DLD1 (cell line): Measurements from ENCODE around the gene ERFE.

Experiments
- in situ Hi-C: cut with HindIII; loops from 2 replicates; pipeline ENCODE4 v1.10.0; 2017; ENCODE audit warnings: low sequenced_read_pairs

The ERFE gene

GRCh38 chr2:238152771-238153688 lies 5.7 kb upstream of the ERFE start:
- in situ Hi-C loops, result no loop called here

- in situ Hi-C loops, result no loop called here
Measured at GRCh38 chr2:238154570-238154969, 4.2 kb upstream of the ERFE start.

GRCh38 chr2:238155051-238155760 lies 3.6 kb upstream of the ERFE start:
- in situ Hi-C loops, result no loop called here

GRCh38 chr2:238155761-238156694 lies 2.7 kb upstream of the ERFE start:
- in situ Hi-C loops, result no loop called here

GRCh38 chr2:238157506-238158017 lies 1.2 kb upstream of the ERFE start:
- in situ Hi-C loops, result no loop called here

- in situ Hi-C loops, result no loop called here
Measured at GRCh38 chr2:238158018-238158508, 707 bp upstream of the ERFE start.

GRCh38 chr2:238159071-238159539 lies 335 bp downstream of the ERFE start:
- in situ Hi-C loops, result no loop called here

GRCh38 chr2:238159661-238160205 lies 963 bp downstream of the ERFE start:
- in situ Hi-C loops, result no loop called here

- in situ Hi-C loops, result no loop called here
Measured at GRCh38 chr2:238160206-238161129, 1.7 kb downstream of the ERFE start.

GRCh38 chr2:238161291-238162051 lies 2.7 kb downstream of the ERFE start:
- in situ Hi-C loops, result no loop called here

- in situ Hi-C loops, result no loop called here
Measured at GRCh38 chr2:238162251-238162845, 3.6 kb downstream of the ERFE start.

GRCh38 chr2:238162846-238163441 lies 4.2 kb downstream of the ERFE start:
- in situ Hi-C loops, result no loop called here

- in situ Hi-C loops, result no loop called here
Measured at GRCh38 chr2:238163481-238164198, 4.9 kb downstream of the ERFE start.

- in situ Hi-C loops, result no loop called here
Measured at GRCh38 chr2:238164906-238165287, 6.1 kb downstream of the ERFE start.

- in situ Hi-C loops, result no loop called here
Measured at GRCh38 chr2:238165288-238165921, 6.6 kb downstream of the ERFE start.
